ENCODE data around the gene TBX18.

- TF ChIP-seq POLR2A (IDR thresholded peaks at IDR 0.05): no peak
- TF ChIP-seq, protein P1, sequence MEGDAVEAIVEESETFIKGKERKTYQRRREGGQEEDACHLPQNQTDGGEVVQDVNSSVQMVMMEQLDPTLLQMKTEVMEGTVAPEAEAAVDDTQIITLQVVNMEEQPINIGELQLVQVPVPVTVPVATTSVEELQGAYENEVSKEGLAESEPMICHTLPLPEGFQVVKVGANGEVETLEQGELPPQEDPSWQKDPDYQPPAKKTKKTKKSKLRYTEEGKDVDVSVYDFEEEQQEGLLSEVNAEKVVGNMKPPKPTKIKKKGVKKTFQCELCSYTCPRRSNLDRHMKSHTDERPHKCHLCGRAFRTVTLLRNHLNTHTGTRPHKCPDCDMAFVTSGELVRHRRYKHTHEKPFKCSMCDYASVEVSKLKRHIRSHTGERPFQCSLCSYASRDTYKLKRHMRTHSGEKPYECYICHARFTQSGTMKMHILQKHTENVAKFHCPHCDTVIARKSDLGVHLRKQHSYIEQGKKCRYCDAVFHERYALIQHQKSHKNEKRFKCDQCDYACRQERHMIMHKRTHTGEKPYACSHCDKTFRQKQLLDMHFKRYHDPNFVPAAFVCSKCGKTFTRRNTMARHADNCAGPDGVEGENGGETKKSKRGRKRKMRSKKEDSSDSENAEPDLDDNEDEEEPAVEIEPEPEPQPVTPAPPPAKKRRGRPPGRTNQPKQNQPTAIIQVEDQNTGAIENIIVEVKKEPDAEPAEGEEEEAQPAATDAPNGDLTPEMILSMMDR (IDR thresholded peaks at IDR 0.05): no peak
- TF ChIP-seq POLR2AphosphoS5 (IDR thresholded peaks at IDR 0.05): no peak
Measured at GRCh38 chr6:84773133-84773430, 8.7 kb upstream of the TBX18 start.

All from gastroesophageal sphincter (tissue), 3 donors.